Spleen (tissue), 11 donors: Measurements from ENCODE around the gene SLC25A31. TPM values are rescaled to one million over a fixed set of nuclear protein-coding genes. Genes with fewer than 3 reads are reported as not detected.
A peak's percentile ranks its signal among the peaks of the same experiment; 100 is the strongest.

Experiments used
- DNase-seq: peaks from one replicate; pipeline ENCODE4 v3.0.0-alpha.2; 2020
- H3K27ac ChIP-seq, 8 donors: fragments of 200-600 bp; sonication (generic) in 7 of 8; 1 replicate in 4 of 8; 2 replicates in 4 of 8; pipeline versions ENCODE4 v1.5.0 to v1.8.0; 2016 to 2021; ENCODE audit warnings: inconsistent platforms in 4 of 8, mild to moderate bottlenecking in 4 of 8, moderate library complexity in 1 of 8
- H3K27me3 ChIP-seq, 7 donors: fragments of 200-600 bp; sonication (generic) in 6 of 7; replicated peaks in 1 of 7; 1 replicate in 4 of 7; 2 replicates in 3 of 7; pipeline versions ENCODE4 v1.5.0 to v1.8.0; 2016 to 2021; ENCODE audit warnings: inconsistent platforms in 3 of 7, mild to moderate bottlenecking in 1 of 7
- H3K36me3 ChIP-seq, 6 donors: fragments of 200-600 bp; sonication (generic) in 5 of 6; 1 replicate in 4 of 6; 2 replicates in 2 of 6; pipeline versions ENCODE4 v1.5.0 to v1.8.0; 2016 to 2021; ENCODE audit warnings: inconsistent platforms in 2 of 6
- H3K4me1 ChIP-seq, 6 donors: fragments of 200-600 bp; sonication (generic) in 5 of 6; 1 replicate in 3 of 6; 2 replicates in 3 of 6; pipeline versions ENCODE4 v1.5.0 to v1.8.0; 2016 to 2021; ENCODE audit warnings: inconsistent platforms in 3 of 6
- H3K4me3 ChIP-seq, 8 donors: fragments of 200-600 bp; sonication (generic) in 7 of 8; 1 replicate in 4 of 8; 2 replicates in 4 of 8; pipeline versions ENCODE4 v1.5.0 to v1.8.0; 2016 to 2021; ENCODE audit warnings: inconsistent platforms in 4 of 8, mild to moderate bottlenecking in 4 of 8, moderate library complexity in 2 of 8
- H3K9me3 ChIP-seq, 8 donors: fragments of 200-600 bp; sonication (generic) in 7 of 8; 1 replicate in 4 of 8; 2 replicates in 4 of 8; pipeline versions ENCODE4 v1.5.0 to v1.8.0; 2016 to 2021; ENCODE audit warnings: inconsistent platforms in 4 of 8
- POLR2A ChIP-seq, 3 donors: fragments of 450-650 bp; IDR thresholded peaks; one replicate each; pipeline ENCODE4 v1.5.1; 2017; ENCODE audit warnings: antibody characterized with exemption in 3 of 3, mild to moderate bottlenecking in 1 of 3
- POLR2AphosphoS5 ChIP-seq, 3 donors: sonication (generic); formaldehyde crosslinking; IDR thresholded peaks; one replicate each; pipeline ENCODE4 v1.5.1; 2017; ENCODE audit warnings: antibody characterized with exemption in 3 of 3
- WGBS, 5 donors: extraction: QIAGEN DNeasy Blood & Tissue Kit in 3 of 5; methylation state at CpG; one replicate each; pipeline versions ENCODE4 v1.1.5 to v1.1.7; 2013 to 2018; 5-methylcytosine and 5-hydroxymethylcytosine counted together
- intact Hi-C: fragments of 100-400 bp; cut with DNase I; formaldehyde crosslinking; loops from one replicate; pipeline ENCODE4 v1.15.0; 2023; ENCODE audit warnings: low total_unique reads
- polyA plus RNA-seq, 3 donors: library from polyadenylated mRNA; stranded (reverse); fragments of 200-250 nt; gene quantifications; one replicate each; pipeline ENCODE4 v1.2.1, GENCODE V29; 2013
- total RNA-seq, 7 donors: library from RNA; depleted of rRNA in 3 of 7; stranded (reverse); fragments of >200 nt in 3 of 7; fragmentation: NEBNext Ultra II Directional in 4 of 7; extraction: Animal tissue kit (Norgen Biotek cat#: 25700) in 4 of 7; gene quantifications; one replicate each; pipeline versions ENCODE4 v1.1.0 to v1.2.1, GENCODE V29; 2016 to 2021
- TF ChIP-seq, protein P1 (sequence below), 11 experiments: fragments of 200-600 bp in 7 of 11; fragments of 450-650 bp in 4 of 11; sonication (generic) in 4 of 11; IDR thresholded peaks in 8 of 11; conservative IDR thresholded peaks in 3 of 11; 1 replicate in 7 of 11; 2 replicates in 4 of 11; pipeline versions ENCODE4 v1.4.0 to v1.8.0; 2016 to 2021; ENCODE audit warnings: antibody characterized with exemption in 11 of 11, inconsistent platforms in 4 of 11, mild to moderate bottlenecking in 1 of 11
- donor health status: healthy with polysubstance abuse.
- donor health status: DM: no; HTN: no; CAD: no; lungs with moderate emphysema.
- donor health status: DM: no; HTN: no; CAD: no.
- donor health status: Bipolar disorder and iron deficiency.
- donor health status: healthy.
- donor health status: DM: no; HTN: no; CAD: no.
- donor health status: DM: yes; HTN: yes; CAD: no.

Gene SLC25A31
- total and polyA plus RNA-seq, 10 donors = 0.07 TPM; not detected in 9

DNA sequence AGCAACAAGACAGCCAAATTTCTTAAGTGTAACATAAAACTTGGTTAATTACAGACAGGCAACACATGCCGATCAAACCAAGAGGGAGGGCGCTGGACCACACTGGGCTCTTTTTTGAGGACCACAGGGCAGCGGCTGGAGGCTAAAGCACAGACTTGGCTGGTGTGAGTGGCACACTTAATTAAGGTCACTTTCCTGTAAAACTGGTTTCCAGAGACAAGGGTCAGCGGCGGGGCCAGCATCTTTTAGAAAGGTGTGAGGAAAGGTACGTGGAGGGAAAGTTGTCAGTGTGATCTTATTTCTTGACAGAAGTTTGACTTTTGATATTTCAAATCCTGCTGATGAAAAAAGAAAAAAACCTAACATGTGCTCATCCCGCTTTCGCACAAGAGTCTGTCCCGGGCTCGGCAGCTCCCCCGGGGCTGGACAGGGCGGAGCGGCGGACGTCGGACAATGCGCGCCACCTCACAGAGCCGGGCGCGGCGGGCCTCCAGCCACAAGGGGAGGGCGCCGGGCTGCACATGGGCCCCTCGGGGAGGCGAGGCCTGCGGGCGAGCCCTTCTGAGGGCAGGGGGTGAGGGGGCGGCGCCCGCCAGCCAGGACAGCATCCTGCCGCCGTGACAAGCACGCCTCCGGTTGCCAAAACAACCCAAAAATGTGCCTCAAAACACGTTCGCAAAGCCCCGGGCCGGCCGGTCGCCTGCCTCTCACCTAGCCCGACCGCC lies 51.3 kb downstream of the SLC25A31 start:
- H3K4me3 ChIP-seq = peak overlapping the region; percentile 39 to 77 (median 56)
- no peak for TF ChIP-seq POLR2AphosphoS5 (IDR thresholded peaks at IDR 0.05)
- TF ChIP-seq, protein P1, sequence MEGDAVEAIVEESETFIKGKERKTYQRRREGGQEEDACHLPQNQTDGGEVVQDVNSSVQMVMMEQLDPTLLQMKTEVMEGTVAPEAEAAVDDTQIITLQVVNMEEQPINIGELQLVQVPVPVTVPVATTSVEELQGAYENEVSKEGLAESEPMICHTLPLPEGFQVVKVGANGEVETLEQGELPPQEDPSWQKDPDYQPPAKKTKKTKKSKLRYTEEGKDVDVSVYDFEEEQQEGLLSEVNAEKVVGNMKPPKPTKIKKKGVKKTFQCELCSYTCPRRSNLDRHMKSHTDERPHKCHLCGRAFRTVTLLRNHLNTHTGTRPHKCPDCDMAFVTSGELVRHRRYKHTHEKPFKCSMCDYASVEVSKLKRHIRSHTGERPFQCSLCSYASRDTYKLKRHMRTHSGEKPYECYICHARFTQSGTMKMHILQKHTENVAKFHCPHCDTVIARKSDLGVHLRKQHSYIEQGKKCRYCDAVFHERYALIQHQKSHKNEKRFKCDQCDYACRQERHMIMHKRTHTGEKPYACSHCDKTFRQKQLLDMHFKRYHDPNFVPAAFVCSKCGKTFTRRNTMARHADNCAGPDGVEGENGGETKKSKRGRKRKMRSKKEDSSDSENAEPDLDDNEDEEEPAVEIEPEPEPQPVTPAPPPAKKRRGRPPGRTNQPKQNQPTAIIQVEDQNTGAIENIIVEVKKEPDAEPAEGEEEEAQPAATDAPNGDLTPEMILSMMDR (IDR thresholded peaks at IDR 0.05 in 8 of 11, conservative IDR thresholded peaks at IDR 0.05 in 3 of 11) = peak in 1 of 11 experiments; percentile 1
- intact Hi-C loops = no loop called here
- WGBS, 5 donors = 13 to 35% (median 17%) methylated on average over 27 to 43 of the region's 43 CpGs
- no peaks in the 10 kb centered on the region for H3K9me3 ChIP-seq
- DNase-seq = no peak
- H3K4me1 ChIP-seq = peaks cover 4 to 31% (median 23%) of the 10 kb centered on the region in 6 donors
- peaks cover 0 to 71% (median 15%) of the 10 kb centered on the region in 7 donors for H3K27me3 ChIP-seq
- H3K36me3 ChIP-seq = no peaks in the 10 kb centered on the region
- H3K27ac ChIP-seq = peak overlapping the region in 7 of 8 donors; percentile 60 to 79 (median 72)

DNA sequence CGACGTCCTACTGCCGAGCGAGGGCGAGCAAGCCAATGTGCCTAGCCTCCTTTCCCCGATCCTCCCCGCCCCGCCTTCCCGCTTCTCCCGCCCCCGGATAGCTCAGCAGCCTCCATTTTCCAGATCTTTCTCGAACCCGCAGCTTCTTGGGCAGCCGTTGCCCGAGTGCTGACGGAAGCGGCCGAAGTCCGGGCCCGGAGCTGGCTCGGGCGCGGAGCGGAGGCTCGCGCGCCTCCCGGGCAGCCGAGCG lies 51.8 kb downstream of the SLC25A31 start:
- TF ChIP-seq, protein P1 (IDR thresholded peaks at IDR 0.05 in 8 of 11, conservative IDR thresholded peaks at IDR 0.05 in 3 of 11) = peak in 1 of 11 experiments; percentile 45
- no peak for TF ChIP-seq POLR2AphosphoS5 (IDR thresholded peaks at IDR 0.05)
- peak overlapping the region in 7 of 8 donors; percentile 60 to 79 (median 72) for H3K27ac ChIP-seq
- no peaks in the 10 kb centered on the region for H3K9me3 ChIP-seq
- intact Hi-C loops = no loop called here
- H3K4me1 ChIP-seq = peaks cover 4 to 31% (median 23%) of the 10 kb centered on the region in 6 donors
- peak; percentile 92 for DNase-seq
- 0 to 2% (median 1%) methylated on average over 18 to 30 of the region's 30 CpGs for WGBS, 5 donors
- no peaks in the 10 kb centered on the region for H3K36me3 ChIP-seq
- H3K27me3 ChIP-seq = peaks cover 0 to 66% (median 15%) of the 10 kb centered on the region in 7 donors
- H3K4me3 ChIP-seq = peak overlapping the region; percentile 39 to 77 (median 56)

DNA sequence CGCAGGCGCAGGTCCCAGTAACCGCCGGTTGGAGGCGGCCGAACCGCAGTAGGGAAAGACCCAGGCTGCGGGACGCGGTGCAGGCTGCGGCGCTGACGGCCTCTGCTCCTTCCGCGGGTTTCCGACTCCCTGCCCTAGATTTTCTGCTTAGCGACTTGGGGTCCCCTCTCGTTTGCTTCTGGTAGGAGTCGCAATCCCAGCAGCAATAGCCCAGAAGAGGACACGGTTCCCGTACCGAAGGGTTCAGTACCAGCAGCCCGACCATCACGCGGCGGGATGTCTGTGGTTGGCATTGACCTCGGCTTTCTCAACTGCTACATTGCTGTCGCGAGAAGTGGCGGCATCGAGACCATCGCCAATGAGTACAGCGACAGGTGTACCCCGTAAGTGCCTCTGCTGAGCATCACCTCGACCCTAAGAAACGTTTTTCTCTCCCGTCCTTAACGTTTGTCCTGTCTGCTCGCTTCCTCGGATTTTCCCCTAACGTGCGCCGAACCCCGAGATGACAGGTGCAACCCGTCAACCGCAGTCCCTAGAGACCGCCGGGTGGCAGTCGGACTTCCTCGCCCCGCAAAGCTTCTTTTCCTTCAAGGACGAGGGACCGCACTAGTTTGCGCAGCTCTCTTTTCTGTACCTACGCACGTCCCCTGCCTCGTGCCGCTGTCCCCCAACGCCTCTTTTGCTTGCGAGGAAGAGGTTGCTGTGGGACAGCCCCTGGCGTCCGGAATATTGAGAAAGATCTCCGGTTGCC lies 52.2 kb downstream of the SLC25A31 start, which contains the start of gene HSPA4L:
Gene HSPA4L, plus strand, starts transcription at position 48 of the 751 bp plus-strand sequence. Its CDS starts 229 bp downstream, at position 277.
- peak within 1 kb of the TSS in 7 of 8 donors; percentile 60 to 79 (median 72) for H3K27ac ChIP-seq
- H3K27me3 ChIP-seq = peaks cover 0 to 61% (median 15%) of the 10 kb centered on the region in 7 donors
- no peaks in the 10 kb centered on the region for H3K36me3 ChIP-seq
- intact Hi-C loops = no loop called here
- TF ChIP-seq POLR2A (IDR thresholded peaks at IDR 0.05) = peak in 1 of 3 donors; percentile 31
- TF ChIP-seq, protein P1 (IDR thresholded peaks at IDR 0.05 in 8 of 11, conservative IDR thresholded peaks at IDR 0.05 in 3 of 11) = peak in 5 of 11 experiments; percentile 26 to 40 (median 28)
- peak; percentile 54 to 88 (median 75) for TF ChIP-seq POLR2AphosphoS5 (IDR thresholded peaks at IDR 0.05)
- H3K4me3 ChIP-seq = peak within 1 kb of the TSS; percentile 39 to 77 (median 56)
- 0 to 1% (median 0%) methylated on average over 51 to 63 of the region's 63 CpGs for WGBS, 5 donors
- peak; percentile 82 for DNase-seq
- H3K9me3 ChIP-seq = no peaks in the 10 kb centered on the region
- H3K4me1 ChIP-seq = peaks cover 4 to 31% (median 23%) of the 10 kb centered on the region in 6 donors
